Measurements from ENCODE around the gene ZNF423. TPM values are rescaled to one million over a fixed set of nuclear protein-coding genes. Genes with fewer than 3 reads are reported as not detected.
"Not testable (repeated sequence)": the region's sequence is repeated elsewhere in the genome, so short reads cannot be mapped to it uniquely, and the experiment has no call there.

ZNF423 gene
- total RNA-seq, 1 experiment from 2014 or later, result 0.20 TPM

- no peak for DNase-seq (ENCODE audit: low read depth)
Observed at GRCh38 chr16:49698453-49698815, 157.5 kb downstream of the ZNF423 start.

GRCh38 chr16:49697631-49698452, 158.1 kb downstream of the ZNF423 start:
- DNase-seq (ENCODE audit: low read depth), result no peak

- no peak for DNase-seq (ENCODE audit: low read depth)
Observed at GRCh38 chr16:49696414-49697101, 159.4 kb downstream of the ZNF423 start.

GRCh38 chr16:49695782-49696413, 160.0 kb downstream of the ZNF423 start:
- no peak for DNase-seq (ENCODE audit: low read depth)

DNA sequence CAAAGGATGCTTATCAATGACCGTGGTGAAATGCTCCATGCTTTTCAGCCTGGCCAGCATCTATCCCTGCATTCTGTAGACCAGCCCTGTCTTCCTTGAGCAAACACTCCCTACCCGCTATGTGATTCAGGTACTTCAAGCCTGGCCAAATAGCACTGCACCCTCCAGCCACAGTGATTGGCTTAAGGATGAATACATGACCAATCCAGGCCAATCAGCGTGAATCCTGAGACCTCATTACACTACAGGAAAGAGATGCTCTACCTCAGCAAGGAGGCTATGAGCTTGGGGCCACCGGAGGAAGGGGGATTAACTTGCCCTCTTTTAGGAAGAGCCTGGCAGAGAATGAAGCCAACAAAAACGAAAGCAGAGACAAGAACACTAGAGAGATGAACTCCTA, 162.5 kb downstream of the ZNF423 start:
- DNase-seq (ENCODE audit: low read depth), result no peak

DNA sequence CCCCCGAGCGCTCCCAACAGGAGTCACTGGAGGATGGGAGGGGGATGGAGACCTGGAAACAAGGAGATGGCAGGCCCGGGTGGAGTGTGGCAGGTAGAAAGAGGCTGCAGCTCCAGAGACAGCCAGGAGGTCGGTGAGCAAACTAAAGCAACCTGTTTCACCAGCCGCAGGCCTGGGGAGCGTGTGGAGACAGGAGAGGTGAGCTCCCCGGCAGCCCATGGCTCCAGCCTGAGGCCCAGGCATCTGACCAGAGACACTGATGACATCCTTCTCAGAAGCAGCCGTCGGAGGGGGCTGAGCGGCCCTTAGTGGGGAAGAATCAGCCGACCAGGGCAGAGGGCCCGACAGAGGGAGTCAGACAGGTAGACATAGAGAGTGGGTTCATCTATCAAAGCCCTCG, 165.1 kb downstream of the ZNF423 start:
- no peak for DNase-seq (ENCODE audit: low read depth)

- no peak for DNase-seq (ENCODE audit: low read depth)
Observed at GRCh38 chr16:49688036-49688697, 167.7 kb downstream of the ZNF423 start.

GRCh38 chr16:49687476-49688002, 168.4 kb downstream of the ZNF423 start:
- DNase-seq (ENCODE audit: low read depth), result no peak

DNA sequence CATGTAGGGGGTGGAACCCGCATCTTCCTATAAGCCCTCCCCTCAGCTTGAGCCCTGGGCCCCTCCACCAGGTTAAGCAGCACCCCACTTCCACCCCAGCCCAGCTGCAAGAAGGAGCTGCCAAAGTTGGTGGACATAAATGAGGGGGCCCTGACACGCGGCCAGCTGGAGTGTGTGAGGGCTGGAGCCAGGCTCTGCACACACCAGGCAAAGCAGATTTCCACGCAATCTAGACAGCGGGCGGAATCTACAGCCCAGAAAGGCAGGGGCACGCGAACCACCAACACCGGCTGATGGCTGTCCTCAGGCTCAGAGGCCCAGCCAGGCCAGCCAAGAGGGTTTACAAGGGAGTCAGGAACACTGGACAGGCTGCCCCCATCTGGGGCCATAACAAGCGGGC, 171.2 kb downstream of the ZNF423 start:
- DNase-seq (ENCODE audit: low read depth), result no peak

DNA sequence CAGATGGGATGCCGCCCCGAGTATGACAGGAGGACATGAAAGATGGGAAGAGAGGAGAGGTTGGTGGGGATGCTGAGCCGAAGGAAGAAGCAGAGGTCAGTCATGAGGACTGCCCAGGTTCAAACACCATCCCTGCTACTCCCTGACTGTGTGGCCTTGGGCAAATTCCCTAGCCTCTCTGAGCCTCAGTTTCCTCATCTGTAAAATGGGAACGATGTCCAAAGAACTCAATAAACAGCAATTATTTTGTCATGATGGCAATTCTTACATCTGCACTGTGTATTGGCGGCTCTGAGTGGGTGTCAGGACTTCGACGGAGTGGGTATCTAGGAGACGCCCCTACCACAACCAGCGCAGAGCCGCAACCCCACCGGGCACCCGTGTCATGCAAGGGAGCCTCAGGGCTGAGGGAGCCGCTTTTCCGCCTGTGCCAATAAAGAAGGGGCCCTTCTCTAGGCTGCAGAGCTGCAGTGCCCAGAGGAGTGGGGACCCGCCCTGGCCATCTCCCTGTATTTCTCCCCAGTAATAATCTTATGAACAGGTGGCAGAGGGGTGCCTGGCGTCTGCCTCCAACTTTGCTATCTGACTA, 173.2 kb downstream of the ZNF423 start:
- no peak for DNase-seq (ENCODE audit: low read depth)

DNA sequence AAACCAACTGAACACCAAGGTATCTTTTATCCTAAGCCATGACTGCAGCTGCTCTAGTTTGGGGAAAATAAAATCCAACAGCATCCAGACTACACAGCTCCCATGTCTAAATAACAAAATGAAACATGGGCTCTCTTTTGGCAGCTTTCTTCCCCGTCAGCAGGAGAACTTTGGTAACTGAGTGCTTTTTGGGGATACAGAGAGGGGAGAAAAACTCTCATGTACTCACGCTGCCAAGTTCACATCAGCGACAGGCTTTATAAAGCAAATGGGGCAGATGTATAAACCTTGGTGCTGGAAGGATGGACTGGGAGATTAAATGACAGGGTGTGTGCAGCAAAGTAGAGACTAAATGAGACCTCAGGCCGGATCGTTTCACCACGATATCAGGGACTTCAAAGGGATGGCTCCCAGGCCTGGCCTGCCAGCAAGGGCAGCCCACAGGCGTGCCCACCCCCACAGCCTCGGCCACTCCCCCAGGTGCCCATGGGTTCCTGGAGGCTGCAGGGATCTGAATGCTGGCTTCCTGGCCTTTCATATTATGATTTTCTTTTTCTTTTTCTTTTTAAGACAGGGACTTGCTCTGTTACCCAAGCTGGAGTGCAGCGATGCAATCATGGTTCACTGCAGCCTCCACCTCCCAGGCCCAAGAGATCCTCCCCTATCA, 174.6 kb downstream of the ZNF423 start:
- DNase-seq (ENCODE audit: low read depth), result no peak

DNA sequence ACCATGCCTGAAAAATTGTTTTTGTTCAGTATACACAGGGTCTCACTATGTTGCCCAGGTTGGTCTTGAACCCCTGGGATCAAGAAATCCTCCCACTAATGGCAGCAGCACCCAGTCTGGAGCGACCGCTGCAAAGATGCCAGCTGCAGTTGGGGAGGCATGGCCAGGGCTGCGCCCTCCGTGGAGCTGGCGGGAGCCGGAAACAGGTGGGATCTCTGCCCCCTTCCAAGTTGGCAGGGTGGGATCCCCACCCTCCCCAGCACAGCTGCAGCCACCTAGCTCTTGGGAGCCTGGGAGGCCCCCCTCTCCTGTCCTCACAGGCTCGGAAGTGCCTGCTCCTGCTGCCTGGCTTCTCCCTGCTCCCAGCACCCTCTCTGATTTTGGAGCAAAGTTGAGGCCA, 176.8 kb downstream of the ZNF423 start:
- DNase-seq (ENCODE audit: low read depth), result no peak

DNA sequence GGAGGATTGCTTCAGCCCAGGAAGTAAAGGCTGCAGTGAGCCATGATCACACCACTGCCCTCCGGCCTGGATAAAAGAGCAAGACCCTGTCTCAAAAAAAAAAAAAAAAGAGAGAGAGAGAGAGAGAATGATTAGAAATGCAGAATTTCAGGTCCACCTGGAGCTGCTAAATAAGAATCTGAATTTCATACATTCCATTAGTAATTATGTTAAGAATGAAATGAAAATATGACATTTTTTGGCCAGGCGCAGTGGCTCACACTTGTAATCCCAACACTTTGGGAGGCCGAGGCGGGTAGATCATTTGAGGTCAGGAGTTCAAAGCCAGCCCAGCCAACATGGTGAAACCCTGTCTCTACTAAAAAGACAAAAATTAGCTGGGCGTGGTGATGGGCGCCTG, 178.3 kb downstream of the ZNF423 start:
- DNase-seq (ENCODE audit: low read depth), result not testable (repeated sequence)

DNA sequence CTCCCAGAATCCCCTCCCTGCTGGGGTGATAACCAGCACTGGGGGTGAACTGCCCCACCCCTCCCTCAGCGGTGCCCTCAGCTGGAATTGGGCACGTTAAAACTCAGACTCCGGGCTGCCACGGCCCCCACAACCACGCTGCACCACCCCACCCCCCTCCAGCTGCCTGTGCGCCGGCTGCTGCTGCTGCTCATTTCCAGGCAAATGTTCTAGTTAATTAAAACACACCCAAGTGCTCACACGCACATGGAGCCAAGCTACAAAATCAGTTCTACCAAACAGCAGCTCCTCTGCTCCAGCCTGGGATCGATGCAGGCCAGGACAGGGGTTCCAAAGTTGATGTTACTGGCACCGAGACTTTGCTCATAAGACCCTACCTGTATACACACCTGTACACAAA, 180.5 kb downstream of the ZNF423 start:
- DNase-seq (ENCODE audit: low read depth), result no peak

DNA sequence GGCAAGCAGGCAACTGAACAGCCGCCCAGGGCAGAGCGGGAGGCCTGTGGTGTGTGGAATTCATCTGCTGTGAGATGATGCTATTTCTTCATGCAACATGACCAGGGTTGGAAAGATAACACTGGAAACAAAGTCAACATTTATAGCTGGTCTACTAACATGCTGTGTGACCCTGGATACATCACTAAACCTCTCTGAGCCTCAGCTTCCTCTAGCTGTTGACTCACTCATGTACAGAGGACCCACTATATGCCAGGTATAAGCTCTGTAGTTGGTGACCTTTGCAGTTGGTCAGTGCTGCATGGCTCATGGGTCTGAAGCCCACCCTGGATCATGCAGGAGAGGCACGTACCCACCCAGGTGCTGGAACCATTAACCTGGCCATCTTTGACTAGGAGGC, 180.9 kb downstream of the ZNF423 start:
- no peak for DNase-seq (ENCODE audit: low read depth)

GRCh38 chr16:49674351-49674851, 181.5 kb downstream of the ZNF423 start:
- no peak for DNase-seq (ENCODE audit: low read depth)

DNA sequence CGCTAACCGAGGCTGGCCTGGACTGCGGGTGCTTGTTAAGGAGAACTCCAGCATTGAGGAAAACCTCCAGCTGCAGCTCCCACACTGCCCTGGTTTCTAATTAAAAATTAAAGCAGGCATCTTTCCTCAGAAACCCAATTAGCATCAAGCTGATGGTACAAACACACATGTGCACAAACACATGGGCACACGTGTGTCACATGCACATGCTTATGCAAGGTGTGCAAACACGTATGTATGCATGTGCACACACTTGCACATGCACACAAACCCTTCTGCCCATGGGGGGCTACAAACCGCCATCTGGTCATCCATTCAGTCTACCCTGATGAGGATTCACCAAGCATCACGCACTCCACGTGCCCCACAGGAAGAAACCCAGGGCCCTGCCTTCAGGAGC, 182.5 kb downstream of the ZNF423 start:
- no peak for DNase-seq (ENCODE audit: low read depth)

GRCh38 chr16:49672753-49673152, 183.2 kb downstream of the ZNF423 start:
- DNase-seq (ENCODE audit: low read depth), result no peak

DNA sequence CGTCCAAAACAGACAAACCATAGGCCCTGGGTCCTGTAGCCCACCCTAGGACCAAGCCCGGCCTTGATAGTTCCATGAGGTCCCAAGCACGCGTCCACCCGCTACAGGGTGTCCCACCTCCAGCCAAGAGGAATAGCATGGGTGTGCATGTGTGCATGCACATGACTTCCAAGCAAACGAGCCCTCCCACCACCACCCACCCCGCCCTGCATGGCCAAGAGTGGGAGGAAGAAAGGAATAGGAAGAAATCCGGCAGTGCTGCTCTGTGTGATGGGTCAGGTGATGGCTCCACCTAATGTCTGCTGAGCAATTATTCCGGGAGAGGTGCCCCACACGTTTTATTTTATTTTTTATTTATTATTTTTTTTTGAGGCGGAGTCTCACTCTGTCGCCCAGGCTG, 184.6 kb downstream of the ZNF423 start:
- DNase-seq (ENCODE audit: low read depth), result no peak

- DNase-seq (ENCODE audit: low read depth), result no peak
Observed at GRCh38 chr16:49670627-49671026, 185.3 kb downstream of the ZNF423 start.

All from M059J (cell line).